ENCODE data around the gene SND1. TPM values are rescaled to one million over a fixed set of nuclear protein-coding genes. Genes with fewer than 3 reads are reported as not detected.

SND1 gene
- total and polyA plus RNA-seq, 5 experiments from 2014 or later = 80.1 to 105 (median 86.0) TPM

DNA sequence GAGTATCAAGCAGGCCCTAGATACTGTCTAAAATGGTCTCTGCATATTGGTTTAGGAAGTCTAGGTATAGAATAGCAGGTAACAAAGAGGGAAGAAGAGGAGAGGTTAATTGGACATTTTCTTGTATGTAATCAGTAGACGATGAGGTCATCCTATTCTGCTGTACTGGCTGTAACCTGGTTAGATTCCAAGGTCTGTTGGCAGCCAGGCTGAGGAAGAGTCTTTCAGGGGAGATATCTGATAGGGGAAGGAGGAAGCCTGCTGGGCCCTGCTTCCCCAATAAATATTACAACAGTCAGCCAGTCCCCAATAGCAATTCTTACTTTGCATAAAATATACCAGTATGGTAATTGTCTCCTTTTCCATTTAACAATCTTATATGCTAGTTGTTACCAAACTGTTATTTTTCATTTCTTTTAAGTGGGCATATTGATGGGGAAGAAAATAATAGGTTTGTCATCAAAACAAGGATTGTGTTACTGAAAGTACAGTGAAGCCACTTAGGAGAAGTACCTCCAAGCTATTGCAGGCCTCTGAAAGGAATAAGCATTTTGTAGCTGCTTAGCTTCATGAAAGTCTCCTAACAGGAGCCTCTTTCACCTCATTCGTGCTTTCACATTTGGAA is 192.8 kb downstream of the SND1 start:
- H3K36me3 Mint-ChIP-seq = peaks cover 15 to 68% (median 23%) of the 10 kb centered on the region in 3 donors
- POLR2A ChIA-PET = no interaction called here

DNA sequence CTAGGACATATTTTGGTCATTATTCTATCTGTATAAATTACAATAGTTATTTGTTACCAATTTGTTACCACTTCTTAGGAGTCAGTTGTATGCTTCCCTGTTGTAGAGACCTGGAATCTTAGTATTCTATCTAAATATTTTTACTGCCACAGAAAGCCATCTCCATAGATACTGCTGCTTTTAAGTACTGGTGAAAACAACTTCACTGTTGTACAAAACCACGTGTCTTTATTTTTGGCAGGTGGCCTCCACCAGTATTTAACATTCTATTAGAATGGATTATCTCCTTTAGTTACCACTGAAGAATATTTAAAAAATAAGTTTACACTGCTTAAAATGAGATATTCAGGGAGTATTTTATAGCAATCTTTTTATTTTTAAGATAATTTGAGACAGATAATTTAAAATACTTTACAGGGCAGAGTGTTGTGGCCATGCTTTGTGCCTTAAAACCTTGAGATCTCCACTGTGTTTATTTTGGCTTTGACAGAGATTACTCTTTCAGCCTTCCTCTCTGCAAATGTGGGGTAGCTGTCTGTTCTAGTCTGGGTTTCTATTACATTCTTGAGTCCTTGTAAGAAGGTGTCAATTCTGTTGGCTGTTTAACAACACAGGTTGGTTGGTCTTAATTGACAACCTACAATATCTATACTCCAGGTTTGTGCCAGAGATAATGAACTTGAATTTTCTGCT is 193.7 kb downstream of the SND1 start:
- Mint-ChIP-seq H3K36me3 (peaks cover 15 to 73% (median 23%) of the 10 kb centered on the region in 3 donors), H3K27me3 (no peaks in the 10 kb centered on the region), H3K27ac (no peak overlapping the region), H3K9me3 (no peaks in the 10 kb centered on the region), H3K4me3 (no peak overlapping the region), H3K4me1 (peaks cover 0 to 10% (median 5%) of the 10 kb centered on the region in 4 donors)
- ATAC-seq (no peak), DNase-seq (no peak)
- POLR2A ChIA-PET = no interaction called here

More for the DNA sequence above, 192.8 kb downstream of the SND1 start:
- no peaks in the 10 kb centered on the region for H3K9me3 Mint-ChIP-seq
- DNase-seq (no peak), ATAC-seq (no peak)
- H3K4me1 Mint-ChIP-seq = peaks cover 0 to 6% (median 2%) of the 10 kb centered on the region in 4 donors
- no peak overlapping the region for H3K27ac Mint-ChIP-seq
- no peak overlapping the region for H3K4me3 Mint-ChIP-seq
- no peaks in the 10 kb centered on the region for H3K27me3 Mint-ChIP-seq

DNA sequence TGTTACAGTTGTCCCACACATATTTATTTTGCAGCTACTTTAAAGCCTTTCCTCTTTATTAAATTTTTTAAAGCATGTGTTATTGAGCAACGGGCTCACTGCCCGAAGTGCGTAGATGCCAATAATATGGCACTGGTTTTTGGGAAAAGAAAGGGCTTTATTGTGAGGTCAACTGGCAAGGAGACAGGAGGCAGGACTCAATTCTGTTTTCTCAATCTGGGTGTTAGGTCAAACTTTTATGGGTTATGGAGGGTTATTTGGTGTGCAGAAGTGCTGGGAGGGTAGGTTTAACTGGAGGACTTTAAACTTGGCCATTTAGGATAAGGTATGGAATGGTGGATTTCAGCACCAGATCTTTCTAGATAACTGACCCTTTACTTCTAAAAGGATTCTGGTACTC is 195.6 kb downstream of the SND1 start:
- POLR2A ChIA-PET = no interaction called here
- H3K36me3 Mint-ChIP-seq = peaks cover 15 to 73% (median 20%) of the 10 kb centered on the region in 3 donors

DNA sequence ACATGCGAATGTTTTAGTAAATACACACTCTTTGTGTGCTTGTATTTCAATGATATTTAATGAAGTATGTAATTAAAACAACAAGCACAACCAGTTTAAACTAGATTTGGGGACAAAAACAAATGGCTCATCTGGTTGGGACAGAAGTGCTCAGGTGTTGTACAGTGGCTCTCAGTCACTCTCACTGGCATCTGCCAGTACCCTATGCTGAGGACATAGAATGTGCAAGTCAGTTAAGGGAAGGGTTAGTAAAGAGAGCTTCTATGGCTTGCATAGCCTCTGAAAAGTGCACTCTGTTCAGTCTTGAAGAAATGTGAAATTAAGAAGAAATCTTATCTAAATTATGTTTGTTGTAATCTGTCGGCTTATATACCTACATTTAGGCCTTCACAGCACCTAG is 196.2 kb downstream of the SND1 start:
- H3K4me1 Mint-ChIP-seq = peaks cover 5 to 16% (median 8%) of the 10 kb centered on the region in 4 donors
- POLR2A ChIA-PET = no interaction called here
- no peak overlapping the region for H3K4me3 Mint-ChIP-seq
- DNase-seq (no peak), ATAC-seq (no peak)
- H3K36me3 Mint-ChIP-seq = peaks cover 14 to 69% (median 20%) of the 10 kb centered on the region in 3 donors
- no peaks in the 10 kb centered on the region for H3K9me3 Mint-ChIP-seq
- H3K27me3 Mint-ChIP-seq = no peaks in the 10 kb centered on the region
- H3K27ac Mint-ChIP-seq = no peak overlapping the region

More for the DNA sequence above, 195.6 kb downstream of the SND1 start:
- H3K4me3 Mint-ChIP-seq = no peak overlapping the region
- H3K9me3 Mint-ChIP-seq = no peaks in the 10 kb centered on the region
- no peaks in the 10 kb centered on the region for H3K27me3 Mint-ChIP-seq
- no peak for ATAC-seq
- no peak for DNase-seq
- H3K27ac Mint-ChIP-seq = no peak overlapping the region
- peaks cover 0 to 10% (median 6%) of the 10 kb centered on the region in 4 donors for H3K4me1 Mint-ChIP-seq

DNA sequence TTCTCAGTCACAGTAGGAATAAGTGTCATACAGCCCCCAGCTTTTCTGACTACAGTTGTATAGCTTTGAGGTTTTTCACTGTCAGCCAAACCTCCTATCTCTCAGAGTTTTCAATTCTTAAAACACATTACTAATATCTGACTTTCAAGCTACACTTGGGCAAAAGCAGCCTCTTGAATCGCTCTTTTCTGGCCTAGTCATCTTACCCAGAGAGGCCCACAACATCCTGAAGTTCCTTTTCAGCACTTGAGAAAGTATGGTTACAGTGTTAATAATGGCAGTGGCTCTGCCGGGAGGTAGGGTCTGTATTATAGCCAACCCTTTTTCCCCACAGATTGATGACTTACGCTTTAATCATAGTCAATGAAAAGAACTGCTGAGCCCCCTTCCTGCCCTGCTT is 198.2 kb downstream of the SND1 start:
- H3K9me3 Mint-ChIP-seq = no peaks in the 10 kb centered on the region
- H3K4me3 Mint-ChIP-seq = no peak overlapping the region
- no peak for DNase-seq
- ATAC-seq = no peak
- peaks cover 11 to 25% (median 12%) of the 10 kb centered on the region in 4 donors for H3K4me1 Mint-ChIP-seq
- POLR2A ChIA-PET = interaction anchor here (1.1 kb wide), 1 partner anchor 10 kb away, joined by 3 read pairs; no protein-coding TSS in a partner anchor
- H3K27me3 Mint-ChIP-seq = peaks cover 0 to 2% (median 0%) of the 10 kb centered on the region in 5 donors
- H3K36me3 Mint-ChIP-seq = peaks cover 4 to 50% (median 13%) of the 10 kb centered on the region in 3 donors
- no peak overlapping the region for H3K27ac Mint-ChIP-seq

DNA sequence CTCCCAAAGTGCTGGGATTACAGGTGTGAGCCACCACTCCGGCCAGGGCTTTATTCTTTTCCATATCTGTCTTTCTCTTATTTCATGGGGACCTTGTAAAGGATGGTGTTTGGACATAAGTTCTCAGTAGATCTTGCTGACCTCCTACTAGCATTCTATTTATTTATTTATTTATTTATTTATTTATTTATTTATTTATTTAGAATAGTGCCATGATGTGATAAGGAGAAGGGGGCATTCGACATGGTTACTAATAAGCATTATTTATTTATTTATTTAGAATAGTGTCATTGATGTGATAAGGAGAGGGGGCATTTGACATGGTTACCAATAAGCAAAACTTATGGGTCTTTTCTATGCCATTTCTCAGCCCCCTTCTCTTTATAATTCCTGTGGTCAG is 202.4 kb downstream of the SND1 start:
- POLR2A ChIA-PET = no interaction called here
- no peak for ATAC-seq
- Mint-ChIP-seq H3K9me3 (no peaks in the 10 kb centered on the region), H3K27me3 (peaks cover 3 to 27% (median 9%) of the 10 kb centered on the region in 5 donors), H3K4me3 (no peak overlapping the region), H3K36me3 (peaks cover 0 to 20% (median 5%) of the 10 kb centered on the region in 3 donors), H3K4me1 (peaks cover 25 to 60% (median 43%) of the 10 kb centered on the region in 4 donors), H3K27ac (no peak overlapping the region)
- no peak for DNase-seq

DNA sequence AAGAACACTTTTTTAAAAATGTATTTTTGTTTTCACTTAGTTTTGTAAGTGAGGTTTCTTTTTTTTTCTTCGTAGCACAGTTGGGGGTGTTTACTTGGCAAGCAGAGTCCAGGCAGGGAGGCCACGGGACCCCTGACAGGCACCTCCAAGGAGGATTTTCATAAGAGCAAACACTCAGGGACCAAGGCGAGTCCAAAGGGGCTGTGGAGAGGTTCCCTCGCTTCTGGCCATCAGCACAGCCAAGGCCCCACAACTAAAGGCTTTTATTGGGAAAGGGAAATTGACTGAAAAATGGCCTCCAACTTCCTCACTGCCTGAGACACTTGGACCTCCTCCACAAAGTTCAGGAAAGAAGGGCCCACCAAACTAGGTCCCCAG is 205.5 kb downstream of the SND1 start:
- peaks cover 31 to 64% (median 54%) of the 10 kb centered on the region in 4 donors for H3K4me1 Mint-ChIP-seq
- no peak overlapping the region for H3K27ac Mint-ChIP-seq
- no peaks in the 10 kb centered on the region for H3K9me3 Mint-ChIP-seq
- no peak for ATAC-seq
- H3K4me3 Mint-ChIP-seq = peak overlapping the region in 1 of 10 donors; percentile 26
- POLR2A ChIA-PET = interaction anchor here (0.6 to 0.7 kb wide), 2 partner anchors 46 to 206 kb away, joined by 3 to 6 read pairs; no protein-coding TSS in a partner anchor
- DNase-seq = no peak
- H3K27me3 Mint-ChIP-seq = peaks cover 7 to 40% (median 9%) of the 10 kb centered on the region in 5 donors
- peaks cover 0 to 6% (median 0%) of the 10 kb centered on the region in 3 donors for H3K36me3 Mint-ChIP-seq

DNA sequence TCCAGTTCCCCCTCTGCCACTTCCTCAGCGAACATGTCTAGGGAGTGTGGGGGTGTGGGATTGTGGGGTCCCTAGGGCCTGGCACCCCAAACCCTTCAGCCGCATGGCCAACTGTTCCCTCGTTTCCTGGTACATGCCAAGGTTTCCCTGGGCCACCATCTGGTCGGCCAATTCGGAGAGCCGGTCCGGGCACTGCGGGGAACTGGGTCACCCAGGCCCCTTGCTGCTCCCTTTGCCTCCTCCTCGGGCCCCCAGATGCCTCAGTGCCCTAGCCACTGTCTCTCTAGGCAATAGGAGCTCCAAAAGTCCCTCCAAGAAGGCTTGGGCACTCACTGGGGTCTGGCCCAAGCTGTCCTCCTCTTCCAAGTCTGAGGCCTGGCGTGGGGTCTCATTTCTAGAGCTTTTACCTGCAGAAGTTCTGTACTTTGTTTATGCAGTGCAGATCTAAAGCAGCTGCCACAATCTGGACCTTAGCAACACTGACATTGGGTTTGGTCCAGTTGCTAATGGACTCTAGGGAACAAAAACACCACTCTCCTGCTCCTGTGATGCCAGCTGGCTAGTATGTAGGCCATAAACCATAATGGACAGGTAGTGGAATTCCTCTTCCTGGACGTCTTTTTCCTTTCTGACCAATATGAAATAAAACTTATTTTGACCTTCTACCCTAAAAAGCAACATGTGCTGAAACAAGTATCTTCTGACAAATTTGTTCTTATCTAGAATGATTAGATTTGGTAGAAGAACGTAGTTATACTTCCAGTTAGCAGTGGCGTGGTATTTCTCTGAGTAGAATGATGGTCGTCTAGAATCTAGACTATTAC is 206.3 kb downstream of the SND1 start:
- POLR2A ChIA-PET = interaction anchor here (0.7 kb wide), 1 partner anchor 47 kb away, joined by 3 read pairs; no protein-coding TSS in a partner anchor
- Mint-ChIP-seq H3K9me3 (no peaks in the 10 kb centered on the region), H3K27me3 (peaks cover 7 to 40% (median 9%) of the 10 kb centered on the region in 5 donors), H3K27ac (peak overlapping the region in 4 of 10 donors; percentile 24 to 87 (median 54)), H3K36me3 (peaks cover 0 to 3% (median 2%) of the 10 kb centered on the region in 3 donors), H3K4me3 (peak overlapping the region in 5 of 10 donors; percentile 8 to 65 (median 59)), H3K4me1 (peaks cover 31 to 56% (median 49%) of the 10 kb centered on the region in 4 donors)
- DNase-seq = no peak
- ATAC-seq = no peak

DNA sequence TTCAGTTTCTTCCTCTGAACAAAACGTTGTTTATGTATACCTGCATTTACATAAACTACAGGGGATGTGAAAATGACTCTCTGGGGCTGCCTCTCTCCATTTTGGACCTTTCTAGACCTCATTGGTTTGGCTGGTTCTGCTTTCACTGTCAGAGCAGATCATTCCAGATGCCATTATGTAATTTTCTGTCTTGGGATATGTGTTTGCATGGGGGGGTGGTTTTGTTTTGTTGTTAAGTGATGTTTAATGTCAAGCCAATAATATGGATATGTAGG is 206.9 kb downstream of the SND1 start:
- H3K36me3 Mint-ChIP-seq = peaks cover 0 to 7% (median 3%) of the 10 kb centered on the region in 3 donors
- H3K27ac Mint-ChIP-seq = peak overlapping the region in 1 of 10 donors; percentile 31
- no peaks in the 10 kb centered on the region for H3K9me3 Mint-ChIP-seq
- POLR2A ChIA-PET = no interaction called here
- H3K4me1 Mint-ChIP-seq = peaks cover 31 to 51% (median 48%) of the 10 kb centered on the region in 4 donors
- peak overlapping the region in 2 of 10 donors; percentile 7 to 31 for H3K4me3 Mint-ChIP-seq
- ATAC-seq (no peak), DNase-seq (no peak)
- peaks cover 7 to 40% (median 9%) of the 10 kb centered on the region in 5 donors for H3K27me3 Mint-ChIP-seq

DNA sequence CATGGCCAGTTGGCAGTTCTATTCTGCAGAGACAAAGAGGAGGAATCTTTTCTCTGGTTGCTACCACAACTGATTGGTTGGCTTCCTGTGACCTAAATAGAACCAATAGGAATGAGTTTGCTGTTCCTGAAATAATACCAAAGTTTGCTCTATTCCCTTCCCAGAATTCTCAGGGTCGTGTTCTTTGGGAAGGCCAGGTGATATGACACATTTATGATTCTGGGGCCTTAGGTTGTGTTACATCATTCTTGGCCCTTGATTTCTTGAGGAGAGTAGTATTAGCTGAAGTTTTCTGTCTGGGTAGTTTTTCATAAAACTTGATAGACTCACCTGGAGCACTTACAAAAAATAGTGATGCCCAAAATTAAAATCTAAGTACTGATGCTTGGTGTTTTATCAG is 207.3 kb downstream of the SND1 start:
- peaks cover 0 to 7% (median 6%) of the 10 kb centered on the region in 3 donors for H3K36me3 Mint-ChIP-seq
- H3K4me3 Mint-ChIP-seq = peak overlapping the region in 2 of 10 donors; percentile 7 to 37
- POLR2A ChIA-PET = no interaction called here
- ATAC-seq (no peak), DNase-seq (no peak)
- peaks cover 7 to 40% (median 9%) of the 10 kb centered on the region in 5 donors for H3K27me3 Mint-ChIP-seq
- peaks cover 26 to 52% (median 48%) of the 10 kb centered on the region in 4 donors for H3K4me1 Mint-ChIP-seq
- no peaks in the 10 kb centered on the region for H3K9me3 Mint-ChIP-seq
- no peak overlapping the region for H3K27ac Mint-ChIP-seq

DNA sequence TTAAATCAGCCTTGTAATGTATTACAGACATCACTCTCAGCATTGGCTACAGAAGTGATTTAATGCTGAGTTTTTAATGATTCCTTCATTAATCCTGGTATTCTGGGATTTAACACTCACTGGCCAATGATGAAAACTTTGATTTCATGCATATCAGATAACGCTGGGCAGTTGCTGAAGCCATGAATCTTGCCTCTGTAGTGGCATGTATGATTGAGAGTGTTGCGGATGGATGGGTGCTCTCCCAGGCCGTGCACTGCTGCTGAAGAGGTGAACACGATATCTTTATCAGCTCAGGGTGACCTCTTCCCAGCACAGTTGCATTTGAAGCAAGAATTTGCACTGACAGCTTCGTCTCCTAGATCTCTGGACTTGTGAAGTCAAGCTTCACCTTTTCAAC is 210.5 kb downstream of the SND1 start:
- Mint-ChIP-seq H3K27me3 (peaks cover 6 to 29% (median 6%) of the 10 kb centered on the region in 5 donors), H3K9me3 (no peaks in the 10 kb centered on the region), H3K27ac (no peak overlapping the region), H3K36me3 (peaks cover 0 to 22% (median 15%) of the 10 kb centered on the region in 3 donors), H3K4me1 (peaks cover 28 to 56% (median 41%) of the 10 kb centered on the region in 4 donors), H3K4me3 (no peak overlapping the region)
- no peak for ATAC-seq
- no peak for DNase-seq
- POLR2A ChIA-PET = no interaction called here

DNA sequence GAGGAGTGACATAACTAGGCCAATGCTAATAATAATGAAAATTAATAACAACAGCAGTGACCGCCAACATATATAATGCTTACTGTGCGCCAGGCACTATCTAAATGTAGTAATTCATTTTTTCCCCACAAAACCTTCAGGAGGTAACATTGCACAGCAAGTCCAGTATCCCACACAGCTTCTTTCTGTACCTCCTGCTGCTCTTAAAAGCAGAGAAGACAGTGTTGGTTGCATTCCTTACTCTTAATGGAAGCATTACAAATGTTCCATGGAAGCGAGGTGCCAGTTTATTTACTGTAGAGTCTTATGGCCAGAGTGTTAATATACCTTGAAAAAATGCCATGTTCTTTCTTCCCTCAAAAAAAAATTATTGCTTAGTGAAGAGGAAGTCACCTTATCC is 211.1 kb downstream of the SND1 start:
- H3K4me3 Mint-ChIP-seq = no peak overlapping the region
- H3K36me3 Mint-ChIP-seq = peaks cover 0 to 22% (median 15%) of the 10 kb centered on the region in 3 donors
- POLR2A ChIA-PET = no interaction called here
- H3K4me1 Mint-ChIP-seq = peaks cover 27 to 57% (median 36%) of the 10 kb centered on the region in 4 donors
- no peak overlapping the region for H3K27ac Mint-ChIP-seq
- no peaks in the 10 kb centered on the region for H3K9me3 Mint-ChIP-seq
- ATAC-seq (no peak), DNase-seq (no peak)
- peaks cover 3 to 26% (median 6%) of the 10 kb centered on the region in 5 donors for H3K27me3 Mint-ChIP-seq

All from naive thymus-derived CD8-positive, alpha-beta T cell (primary cell).